T47D (cell line): ENCODE results near the gene FITM1.
"Not testable (repeated sequence)": the region's sequence is repeated elsewhere in the genome, so short reads cannot be mapped to it uniquely, and the experiment has no call there.

Experiments used
- DNase-seq, 2 experiments: peaks; one replicate each; pipeline versions ENCODE4 v3.0.0 to v3.0.0-alpha.2; 2011 to 2012; ENCODE audit warnings: low read depth in 1 of 2, low spot score in 1 of 2
- JUND ChIP-seq: IDR thresholded peaks from 2 replicates; pipeline ENCODE4 v1.6.1; 2012; ENCODE audit warnings: low read depth
- in situ Hi-C: cut with HindIII; loops from 2 replicates; pipeline ENCODE4 v1.10.0; 2016; ENCODE audit warnings: low sequenced_read_pairs, low pct_unique_long_range_greater_than_20kb

FITM1 gene

GRCh38 chr14:24100982-24101494 is 29.4 kb upstream of the FITM1 start:
- in situ Hi-C loops = no loop called here
- no peak for TF ChIP-seq JUND
- no peak for DNase-seq

DNA sequence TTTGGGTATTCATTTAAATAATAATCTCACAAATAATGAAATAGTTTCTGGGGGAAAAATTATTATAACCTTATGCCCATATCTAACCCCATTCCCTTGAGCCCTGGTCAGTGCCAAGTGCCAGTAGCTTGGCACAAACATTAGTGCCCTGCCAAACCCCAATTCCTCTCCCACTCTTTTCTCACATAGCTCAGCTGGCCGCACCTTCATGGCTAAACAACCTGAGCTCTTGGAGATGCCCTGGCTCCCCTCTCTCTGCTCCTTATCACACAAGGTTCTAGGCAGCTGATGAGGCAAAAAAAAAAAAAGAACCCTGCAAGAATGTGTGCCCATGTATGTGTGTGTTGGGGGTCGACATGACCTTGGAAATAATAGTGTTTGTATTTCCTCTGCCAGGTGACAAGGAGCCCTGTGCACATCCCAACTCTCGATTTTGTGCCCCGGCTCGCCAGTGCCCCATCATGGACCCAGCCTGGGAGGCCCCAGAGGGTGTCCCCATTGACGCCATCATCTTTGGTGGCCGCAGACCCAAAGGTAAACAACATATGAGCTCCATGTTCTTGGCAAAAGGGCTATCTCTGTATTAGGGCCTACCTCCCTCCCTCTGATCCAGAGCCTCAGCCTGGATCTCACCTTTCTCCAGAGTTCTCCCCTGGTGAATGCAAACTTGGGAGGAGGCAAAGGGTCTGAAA is 28.0 kb upstream of the FITM1 start:
- TF ChIP-seq JUND = no peak
- DNase-seq = no peak
- in situ Hi-C loops = no loop called here

DNA sequence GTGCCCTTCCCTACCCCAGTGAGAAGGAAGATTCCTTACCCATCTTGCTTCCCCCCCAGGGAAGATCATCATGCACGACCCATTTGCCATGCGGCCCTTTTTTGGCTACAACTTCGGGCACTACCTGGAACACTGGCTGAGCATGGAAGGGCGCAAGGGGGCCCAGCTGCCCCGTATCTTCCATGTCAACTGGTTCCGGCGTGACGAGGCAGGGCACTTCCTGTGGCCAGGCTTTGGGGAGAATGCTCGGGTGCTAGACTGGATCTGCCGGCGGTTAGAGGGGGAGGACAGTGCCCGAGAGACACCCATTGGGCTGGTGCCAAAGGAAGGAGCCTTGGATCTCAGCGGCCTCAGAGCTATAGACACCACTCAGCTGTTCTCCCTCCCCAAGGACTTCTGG is 27.0 kb upstream of the FITM1 start:
- no peak for DNase-seq
- TF ChIP-seq JUND = no peak
- in situ Hi-C loops = no loop called here

- DNase-seq, in situ Hi-C loops: not testable (repeated sequence)
These were observed 24.7 kb upstream of the FITM1 start for GRCh38 chr14:24105609-24106239.

- in situ Hi-C loops = no loop called here
- TF ChIP-seq JUND = no peak
- no peak for DNase-seq
These were observed 23.7 kb upstream of the FITM1 start for GRCh38 chr14:24106672-24107271.

DNA sequence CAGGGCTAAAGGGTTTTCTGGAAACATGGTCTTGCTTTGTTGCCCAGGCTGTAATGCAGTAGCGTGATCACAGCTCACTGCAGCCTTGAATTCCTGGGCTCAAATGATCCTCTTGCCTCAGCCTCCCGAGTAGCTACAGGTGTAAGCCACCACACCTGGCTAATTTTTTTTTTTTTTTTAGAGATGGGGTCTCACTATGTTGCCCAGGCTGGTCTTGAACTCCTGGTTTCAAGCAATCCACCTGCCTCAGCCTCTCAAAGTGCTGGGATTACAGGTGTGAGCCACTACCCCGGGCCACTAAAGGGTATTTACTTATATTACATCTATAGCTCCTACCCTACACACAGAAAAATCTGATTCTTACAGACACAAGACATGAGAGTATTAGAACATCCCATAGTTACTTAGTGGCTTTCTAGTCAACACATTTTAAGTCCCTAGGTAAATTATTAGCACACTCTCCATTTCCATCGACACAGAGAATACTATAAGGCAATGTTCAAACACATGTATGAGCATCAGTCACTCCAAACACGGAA is 22.1 kb upstream of the FITM1 start:
- TF ChIP-seq JUND = no peak
- in situ Hi-C loops = no loop called here
- no peak for DNase-seq

- in situ Hi-C loops = no loop called here
- no peak for TF ChIP-seq JUND
- DNase-seq = no peak
These were observed 20.4 kb upstream of the FITM1 start for GRCh38 chr14:24110060-24110459.

DNA sequence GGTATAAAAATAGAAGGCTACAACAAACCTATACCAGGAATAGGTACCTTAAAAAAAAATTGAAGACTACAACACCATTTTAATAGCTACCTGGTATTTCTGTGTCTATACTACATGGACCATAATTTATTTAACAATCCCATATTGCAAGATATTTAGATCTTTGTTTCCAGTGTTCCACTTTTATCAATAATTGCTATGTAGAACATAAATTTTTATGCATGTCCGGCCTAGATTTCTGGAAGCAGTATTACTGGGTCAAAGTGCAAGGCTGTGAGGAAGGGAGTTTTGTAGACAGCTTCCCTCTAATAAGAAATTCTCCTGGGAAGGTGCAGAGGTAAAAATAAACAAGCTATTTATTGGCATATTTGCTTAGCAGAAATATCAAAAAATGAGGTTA is 19.9 kb upstream of the FITM1 start:
- no peak for TF ChIP-seq JUND
- in situ Hi-C loops = no loop called here
- no peak for DNase-seq

DNA sequence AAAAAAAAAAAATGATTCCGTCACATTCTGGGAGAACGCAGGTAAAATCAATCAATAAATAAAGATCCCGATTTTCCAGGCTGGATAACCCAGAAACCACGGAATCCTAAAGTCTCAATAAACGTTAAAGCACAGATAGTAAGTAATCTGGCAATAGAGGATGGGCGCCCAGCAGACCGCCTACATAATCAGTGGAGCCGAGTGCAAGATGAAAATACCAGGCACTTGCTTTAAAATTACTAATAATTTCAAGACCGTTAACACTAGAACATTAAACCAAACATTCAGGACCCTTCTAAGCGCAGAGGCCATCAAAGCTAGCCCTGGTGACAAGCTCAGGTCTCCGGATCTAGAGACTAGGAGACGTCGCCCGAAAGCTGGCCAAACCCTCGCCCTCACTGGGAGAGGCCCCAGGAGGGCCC is 17.1 kb upstream of the FITM1 start:
- DNase-seq = no peak
- in situ Hi-C loops = no loop called here

GRCh38 chr14:24113801-24114531 is 16.5 kb upstream of the FITM1 start:
- in situ Hi-C loops = no loop called here
- no peak for TF ChIP-seq JUND
- peak; percentile 16 to 88 for DNase-seq

More for the DNA sequence above, 17.1 kb upstream of the FITM1 start:
- TF ChIP-seq JUND = no peak

DNA sequence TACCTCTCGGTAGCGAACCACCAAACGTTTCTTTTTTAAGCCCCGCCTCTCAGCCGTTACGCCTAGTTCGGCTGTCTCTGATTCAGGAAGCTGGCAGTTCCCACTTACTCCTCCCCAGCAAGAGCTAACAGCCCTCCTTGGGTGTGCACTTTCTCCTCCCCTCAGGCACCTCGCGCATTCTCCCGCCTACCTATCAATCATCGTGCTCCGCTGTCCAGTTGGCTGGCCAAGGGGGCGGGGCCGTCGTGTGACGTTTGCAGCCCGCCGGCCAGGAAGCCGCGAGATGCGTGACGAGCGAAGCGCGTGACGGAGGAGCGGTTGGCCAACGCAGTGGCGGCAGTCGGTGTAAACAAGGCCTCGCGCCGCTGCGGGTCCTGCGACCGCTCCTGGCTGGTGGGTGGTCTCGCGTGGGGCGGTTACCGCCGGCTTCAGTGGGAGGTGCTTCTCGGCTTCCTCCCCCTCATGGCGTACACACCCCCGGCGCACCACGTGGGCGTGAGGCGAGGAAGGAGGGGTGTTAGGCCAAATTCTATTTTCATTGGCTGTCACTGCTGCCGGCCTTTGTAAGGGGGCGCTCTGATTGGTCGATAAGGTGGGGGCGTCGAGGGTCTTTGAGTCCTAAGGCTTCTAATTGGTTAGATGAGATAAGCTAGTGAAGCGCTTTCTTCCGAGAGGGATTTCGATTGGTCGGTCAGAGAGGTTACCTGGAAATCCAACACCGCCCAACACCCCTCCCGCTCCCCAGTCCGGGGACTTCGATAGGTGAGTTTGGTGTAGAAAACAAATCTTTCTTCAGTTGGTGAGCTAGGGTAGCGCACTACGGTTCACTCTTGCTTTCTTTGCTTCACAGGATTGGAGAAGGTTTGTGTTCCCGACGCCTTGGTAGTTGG is 15.7 kb upstream of the FITM1 start, which contains the start of the genes DCAF11 and NRL:
TSS of gene DCAF11 (plus strand) at position 246 of the 890 bp plus-strand sequence. CDS start 818 bp downstream, outside the sequence.
TSS of gene NRL (minus strand) at position 418 of the 890 bp plus-strand sequence. CDS start 32,101 bp downstream, outside the sequence.
- no peak for TF ChIP-seq JUND
- DNase-seq = peak; percentile 80 to 99
- in situ Hi-C loops = no loop called here
